NCI-H774 (cell line): ENCODE data around the gene MYRF.

Experiments used
- DNase-seq: peaks from one replicate; lab custom pipeline; 2025; lab: John Stamatoyannopoulos, UW

Gene MYRF

GRCh38 chr11:61820174-61820573 lies 67.7 kb downstream of the MYRF start:
- DNase-seq, result no peak

DNA sequence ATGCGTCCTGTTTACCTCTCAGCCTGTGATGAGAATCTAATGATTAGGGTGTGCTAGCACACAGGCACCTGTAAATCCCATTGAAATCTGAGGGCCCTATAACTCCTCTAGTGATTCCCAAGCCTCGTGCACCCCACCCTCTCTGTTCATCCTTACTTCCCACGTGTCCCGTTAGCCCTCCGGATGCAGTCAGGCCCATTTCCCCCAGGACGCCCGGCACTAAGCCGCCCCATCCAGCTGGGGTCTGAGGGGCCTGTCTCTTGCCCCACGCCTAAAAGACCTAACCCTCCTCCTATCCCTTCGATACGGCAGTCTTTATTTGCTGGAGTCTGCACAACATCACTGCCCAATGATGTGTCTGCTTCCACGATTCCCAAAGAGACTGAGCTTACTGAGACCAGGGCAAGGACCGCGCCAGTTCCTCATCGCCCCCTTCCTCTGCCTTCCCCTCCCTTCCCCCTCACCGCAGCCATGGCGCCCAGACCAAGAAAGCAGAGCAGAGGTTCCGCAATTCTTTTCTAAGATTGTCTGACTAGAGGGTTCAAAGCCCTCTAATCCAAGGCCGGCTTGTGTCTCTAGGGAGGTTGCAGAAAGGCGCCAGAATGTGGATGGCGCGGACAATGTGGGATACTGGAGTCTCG lies 74.6 kb downstream of the MYRF start:
- no peak for DNase-seq

- peak; percentile 96 for DNase-seq
Observed at GRCh38 chr11:61827571-61828378, 75.3 kb downstream of the MYRF start, which contains the start of gene FADS2. Gene FADS2, plus strand, starts transcription at chr11:61828300. Its CDS starts 91 bp downstream, at chr11:61828391.

- DNase-seq, result no peak
Observed at GRCh38 chr11:61828379-61828628, 75.9 kb downstream of the MYRF start.

GRCh38 chr11:61828629-61829407 lies 76.4 kb downstream of the MYRF start:
- DNase-seq, result peak; percentile 18

DNA sequence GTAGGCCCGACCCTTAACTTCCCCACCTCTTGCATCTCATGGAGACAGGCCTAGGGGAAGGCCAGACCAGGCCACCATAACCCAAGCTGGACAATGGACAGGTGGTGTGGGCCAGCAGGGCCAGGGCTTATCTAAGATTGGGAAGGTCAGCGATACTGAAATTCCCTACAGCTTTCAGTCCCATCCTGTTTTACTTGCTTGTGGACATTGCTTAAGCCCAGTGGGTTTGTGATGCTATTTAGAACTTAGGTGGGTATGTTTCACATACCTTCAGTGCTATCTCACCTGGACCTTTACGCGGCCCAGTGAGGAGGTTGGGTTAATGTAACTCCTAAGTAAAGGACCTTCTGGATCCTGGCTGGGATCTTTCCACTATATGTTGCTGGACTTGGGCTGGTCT lies 77.4 kb downstream of the MYRF start:
- DNase-seq, result no peak

GRCh38 chr11:61830237-61831105 lies 78.0 kb downstream of the MYRF start:
- DNase-seq, result no peak

DNA sequence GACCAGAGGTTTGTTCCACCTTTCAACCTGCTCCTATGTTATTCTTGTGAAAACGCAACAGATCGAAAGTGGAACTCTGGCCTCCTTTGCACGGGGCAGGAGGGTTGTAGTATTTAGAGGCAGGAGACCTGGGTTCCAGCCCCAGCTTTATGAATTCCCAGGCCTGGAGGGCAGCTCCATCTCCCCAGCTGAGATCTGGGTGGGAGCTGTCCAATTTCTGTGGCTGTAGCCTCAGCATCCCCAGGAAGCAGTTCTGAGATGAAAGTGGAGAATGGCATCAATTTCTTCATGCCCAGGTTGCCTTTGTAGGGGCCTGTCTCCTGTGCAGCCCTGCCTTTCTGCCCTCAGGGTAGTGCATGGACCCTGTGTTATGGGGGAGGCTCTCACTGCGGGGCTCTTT lies 79.8 kb downstream of the MYRF start:
- DNase-seq, result no peak

GRCh38 chr11:61832754-61833153 lies 80.3 kb downstream of the MYRF start:
- no peak for DNase-seq

DNA sequence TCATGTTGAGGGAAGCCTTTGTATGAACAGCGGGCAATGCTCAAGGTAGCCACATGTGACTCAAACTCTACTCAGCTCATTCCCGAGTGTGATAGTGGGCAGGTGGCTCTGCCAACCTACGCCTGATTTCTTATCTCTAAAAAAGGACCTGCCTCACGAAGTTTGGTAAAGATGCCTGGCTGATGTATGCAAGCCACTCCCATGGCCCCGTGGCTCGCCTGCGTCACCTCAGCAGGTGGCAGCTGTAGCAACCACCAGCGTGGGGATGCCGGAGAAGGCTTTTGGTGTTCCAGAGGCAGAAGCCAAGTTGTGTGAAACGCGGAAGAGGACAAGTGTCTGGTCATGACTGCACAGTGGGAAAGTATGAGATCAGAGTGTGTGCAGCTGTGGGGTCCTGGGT lies 81.0 kb downstream of the MYRF start:
- DNase-seq, result no peak

DNA sequence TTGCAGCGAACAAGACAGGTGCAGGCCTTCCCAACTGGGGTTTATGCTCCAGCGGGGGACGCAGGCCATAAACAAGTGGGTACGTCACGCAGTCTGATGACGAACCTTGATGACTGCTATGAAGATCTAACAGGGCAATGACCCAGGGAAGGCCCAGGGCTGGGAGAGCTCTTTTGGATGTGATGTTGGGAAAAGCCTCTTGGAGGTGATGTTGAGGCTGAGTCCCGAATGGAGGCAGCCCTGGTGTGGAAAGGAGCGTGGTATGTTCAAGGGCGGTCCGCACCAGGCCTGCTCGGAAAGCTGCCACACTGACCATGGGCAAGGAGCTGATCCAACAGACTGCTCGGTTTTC lies 81.5 kb downstream of the MYRF start:
- no peak for DNase-seq

- no peak for DNase-seq
Observed at GRCh38 chr11:61834278-61835048, 82.0 kb downstream of the MYRF start.

- DNase-seq, result no peak
Observed at GRCh38 chr11:61836193-61836592, 83.8 kb downstream of the MYRF start.

- no peak for DNase-seq
Observed at GRCh38 chr11:61837411-61838005, 85.1 kb downstream of the MYRF start.
